GM23338 (cell line): ENCODE data around the gene GSG1L.

Experiments used
- CREB1 ChIP-seq: fragments of 250-450 bp; sonication (Bioruptor Pico); IDR thresholded peaks from 2 replicates; pipeline ENCODE4 v1.5.0; 2020; ENCODE audit warnings: low read depth, mild to moderate bottlenecking, moderate library complexity
- CTCF ChIP-seq, 2 experiments: fragments of 200-600 bp in 1 of 2; sonication (generic) in 1 of 2; conservative IDR thresholded peaks; 2 replicates each; pipeline versions ENCODE4 v1.5.1 to v1.6.1; 2016 to 2017; ENCODE audit warnings: antibody characterized with exemption in 2 of 2, low read depth in 2 of 2, mild to moderate bottlenecking in 2 of 2, moderate library complexity in 1 of 2
- EZH2 ChIP-seq: fragments of 200-600 bp; sonication (generic); IDR thresholded peaks from one replicate; pipeline ENCODE4 v1.8.0; 2017; ENCODE audit warnings: antibody characterized with exemption, mild to moderate bottlenecking, low read depth; ENCODE audit not compliant: unreplicated experiment
- EZH2phosphoT487 ChIP-seq: fragments of 200-600 bp; sonication (generic); IDR thresholded peaks from one replicate; pipeline ENCODE4 v1.8.1; 2018; ENCODE audit warnings: antibody characterized with exemption; ENCODE audit not compliant: unreplicated experiment
- JUNB ChIP-seq: IDR thresholded peaks from one replicate; pipeline ENCODE4 v1.6.1; 2016; ENCODE audit warnings: antibody characterized with exemption; ENCODE audit not compliant: unreplicated experiment
- POLR2AphosphoS5 ChIP-seq: IDR thresholded peaks from 2 replicates; pipeline ENCODE4 v1.6.1; 2016; ENCODE audit warnings: antibody characterized with exemption, low read depth
- REST ChIP-seq: IDR thresholded peaks from one replicate; pipeline ENCODE4 v1.6.1; 2018; ENCODE audit warnings: antibody characterized with exemption; ENCODE audit not compliant: unreplicated experiment
- ZNF331 ChIP-seq: fragments of 250-450 bp; sonication (Bioruptor Pico); IDR thresholded peaks from 2 replicates; pipeline ENCODE4 v1.5.0; 2020; ENCODE audit warnings: low read depth, mild to moderate bottlenecking, moderate library complexity

- no peak for TF ChIP-seq EZH2
- no peak for TF ChIP-seq CTCF (conservative IDR thresholded peaks at IDR 0.05; ENCODE audit: low read depth in 2 of 2)
- TF ChIP-seq POLR2AphosphoS5: no peak
- TF ChIP-seq REST: no peak
- TF ChIP-seq EZH2phosphoT487: no peak
- TF ChIP-seq JUNB: no peak
- no peak for TF ChIP-seq ZNF331 (CRISPR knock-in tag)
- no peak for TF ChIP-seq CREB1
Observed at GRCh38 chr16:27841911-27842310, 221.6 kb downstream of the GSG1L start.
